Spleen (tissue), 11 donors: ENCODE results near the gene APOB. TPM values are rescaled to one million over a fixed set of nuclear protein-coding genes. Genes with fewer than 3 reads are reported as not detected.

ENCODE experiments used
- DNase-seq: peaks from one replicate; pipeline ENCODE4 v3.0.0-alpha.2; 2020
- H3K27ac ChIP-seq, 8 donors: fragments of 200-600 bp; sonication (generic) in 7 of 8; 1 replicate in 4 of 8; 2 replicates in 4 of 8; pipeline versions ENCODE4 v1.5.0 to v1.8.0; 2016 to 2021; ENCODE audit warnings: inconsistent platforms in 4 of 8, mild to moderate bottlenecking in 4 of 8, moderate library complexity in 1 of 8
- H3K27me3 ChIP-seq, 7 donors: fragments of 200-600 bp; sonication (generic) in 6 of 7; replicated peaks in 1 of 7; 1 replicate in 4 of 7; 2 replicates in 3 of 7; pipeline versions ENCODE4 v1.5.0 to v1.8.0; 2016 to 2021; ENCODE audit warnings: inconsistent platforms in 3 of 7, mild to moderate bottlenecking in 1 of 7
- H3K36me3 ChIP-seq, 6 donors: fragments of 200-600 bp; sonication (generic) in 5 of 6; 1 replicate in 4 of 6; 2 replicates in 2 of 6; pipeline versions ENCODE4 v1.5.0 to v1.8.0; 2016 to 2021; ENCODE audit warnings: inconsistent platforms in 2 of 6
- H3K4me1 ChIP-seq, 6 donors: fragments of 200-600 bp; sonication (generic) in 5 of 6; 1 replicate in 3 of 6; 2 replicates in 3 of 6; pipeline versions ENCODE4 v1.5.0 to v1.8.0; 2016 to 2021; ENCODE audit warnings: inconsistent platforms in 3 of 6
- H3K4me3 ChIP-seq, 8 donors: fragments of 200-600 bp; sonication (generic) in 7 of 8; 1 replicate in 4 of 8; 2 replicates in 4 of 8; pipeline versions ENCODE4 v1.5.0 to v1.8.0; 2016 to 2021; ENCODE audit warnings: inconsistent platforms in 4 of 8, mild to moderate bottlenecking in 4 of 8, moderate library complexity in 2 of 8
- H3K9me3 ChIP-seq, 8 donors: fragments of 200-600 bp; sonication (generic) in 7 of 8; 1 replicate in 4 of 8; 2 replicates in 4 of 8; pipeline versions ENCODE4 v1.5.0 to v1.8.0; 2016 to 2021; ENCODE audit warnings: inconsistent platforms in 4 of 8
- POLR2A ChIP-seq, 3 donors: fragments of 450-650 bp; IDR thresholded peaks; one replicate each; pipeline ENCODE4 v1.5.1; 2017; ENCODE audit warnings: antibody characterized with exemption in 3 of 3, mild to moderate bottlenecking in 1 of 3
- POLR2AphosphoS5 ChIP-seq, 3 donors: sonication (generic); formaldehyde crosslinking; IDR thresholded peaks; one replicate each; pipeline ENCODE4 v1.5.1; 2017; ENCODE audit warnings: antibody characterized with exemption in 3 of 3
- whole genome bisulfite sequencing, 5 donors: extraction: QIAGEN DNeasy Blood & Tissue Kit in 3 of 5; methylation state at CpG; one replicate each; pipeline versions ENCODE4 v1.1.5 to v1.1.7; 2013 to 2018; 5-methylcytosine and 5-hydroxymethylcytosine counted together
- intact Hi-C: fragments of 100-400 bp; cut with DNase I; formaldehyde crosslinking; loops from one replicate; pipeline ENCODE4 v1.15.0; 2023; ENCODE audit warnings: low total_unique reads
- polyA plus RNA-seq, 3 donors: library from polyadenylated mRNA; stranded (reverse); fragments of 200-250 nt; gene quantifications; one replicate each; pipeline ENCODE4 v1.2.1, GENCODE V29; 2013
- total RNA-seq, 7 donors: library from RNA; depleted of rRNA in 3 of 7; stranded (reverse); fragments of >200 nt in 3 of 7; fragmentation: NEBNext Ultra II Directional in 4 of 7; extraction: Animal tissue kit (Norgen Biotek cat#: 25700) in 4 of 7; gene quantifications; one replicate each; pipeline versions ENCODE4 v1.1.0 to v1.2.1, GENCODE V29; 2016 to 2021
- TF ChIP-seq, protein P1 (sequence below), 11 experiments: fragments of 200-600 bp in 7 of 11; fragments of 450-650 bp in 4 of 11; sonication (generic) in 4 of 11; IDR thresholded peaks in 8 of 11; conservative IDR thresholded peaks in 3 of 11; 1 replicate in 7 of 11; 2 replicates in 4 of 11; pipeline versions ENCODE4 v1.4.0 to v1.8.0; 2016 to 2021; ENCODE audit warnings: antibody characterized with exemption in 11 of 11, inconsistent platforms in 4 of 11, mild to moderate bottlenecking in 1 of 11
- donor health status: healthy with polysubstance abuse.
- donor health status: DM: no; HTN: no; CAD: no; lungs with moderate emphysema.
- donor health status: DM: no; HTN: no; CAD: no.
- donor health status: Bipolar disorder and iron deficiency.
- donor health status: healthy.
- donor health status: DM: no; HTN: no; CAD: no.
- donor health status: DM: yes; HTN: yes; CAD: no.

The APOB gene
- total and polyA plus RNA-seq, 10 donors, result 0.02 to 2.5 (median 0.39) TPM

DNA sequence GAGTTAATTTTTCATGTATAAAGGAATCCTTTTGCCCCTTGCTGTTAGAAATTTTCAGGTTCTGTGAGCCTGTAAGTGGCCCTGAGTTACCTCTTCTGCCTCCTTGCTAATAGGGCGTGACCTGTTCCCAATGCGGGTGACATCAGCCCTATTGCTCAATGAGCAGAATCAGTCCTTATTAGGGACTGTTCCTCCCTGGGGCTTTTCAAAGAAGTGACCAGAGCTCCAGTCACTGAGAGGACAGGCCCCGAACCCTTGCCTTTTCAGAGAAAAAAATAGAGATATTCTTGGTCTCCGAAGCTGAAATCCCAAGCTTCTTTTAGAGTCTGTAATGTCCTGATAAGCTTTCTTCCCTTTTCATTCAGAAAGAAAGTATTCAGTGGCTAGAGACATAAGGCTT is 8.2 kb upstream of the APOB start:
- 56 to 81% (median 76%) methylated on average over 4 of the region's 4 CpGs for WGBS, 5 donors
- Histone ChIP-seq H3K27ac (no peak overlapping the region), H3K36me3 (no peaks in the 10 kb centered on the region), H3K27me3 (no peaks in the 10 kb centered on the region), H3K9me3 (no peaks in the 10 kb centered on the region), H3K4me1 (peaks cover 0 to 3% (median 0%) of the 10 kb centered on the region in 6 donors), H3K4me3 (no peak overlapping the region)
- TF ChIP-seq, protein P1, sequence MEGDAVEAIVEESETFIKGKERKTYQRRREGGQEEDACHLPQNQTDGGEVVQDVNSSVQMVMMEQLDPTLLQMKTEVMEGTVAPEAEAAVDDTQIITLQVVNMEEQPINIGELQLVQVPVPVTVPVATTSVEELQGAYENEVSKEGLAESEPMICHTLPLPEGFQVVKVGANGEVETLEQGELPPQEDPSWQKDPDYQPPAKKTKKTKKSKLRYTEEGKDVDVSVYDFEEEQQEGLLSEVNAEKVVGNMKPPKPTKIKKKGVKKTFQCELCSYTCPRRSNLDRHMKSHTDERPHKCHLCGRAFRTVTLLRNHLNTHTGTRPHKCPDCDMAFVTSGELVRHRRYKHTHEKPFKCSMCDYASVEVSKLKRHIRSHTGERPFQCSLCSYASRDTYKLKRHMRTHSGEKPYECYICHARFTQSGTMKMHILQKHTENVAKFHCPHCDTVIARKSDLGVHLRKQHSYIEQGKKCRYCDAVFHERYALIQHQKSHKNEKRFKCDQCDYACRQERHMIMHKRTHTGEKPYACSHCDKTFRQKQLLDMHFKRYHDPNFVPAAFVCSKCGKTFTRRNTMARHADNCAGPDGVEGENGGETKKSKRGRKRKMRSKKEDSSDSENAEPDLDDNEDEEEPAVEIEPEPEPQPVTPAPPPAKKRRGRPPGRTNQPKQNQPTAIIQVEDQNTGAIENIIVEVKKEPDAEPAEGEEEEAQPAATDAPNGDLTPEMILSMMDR (IDR thresholded peaks at IDR 0.05 in 8 of 11, conservative IDR thresholded peaks at IDR 0.05 in 3 of 11), result no peak
- DNase-seq, result no peak
- intact Hi-C loops, result no loop called here

DNA sequence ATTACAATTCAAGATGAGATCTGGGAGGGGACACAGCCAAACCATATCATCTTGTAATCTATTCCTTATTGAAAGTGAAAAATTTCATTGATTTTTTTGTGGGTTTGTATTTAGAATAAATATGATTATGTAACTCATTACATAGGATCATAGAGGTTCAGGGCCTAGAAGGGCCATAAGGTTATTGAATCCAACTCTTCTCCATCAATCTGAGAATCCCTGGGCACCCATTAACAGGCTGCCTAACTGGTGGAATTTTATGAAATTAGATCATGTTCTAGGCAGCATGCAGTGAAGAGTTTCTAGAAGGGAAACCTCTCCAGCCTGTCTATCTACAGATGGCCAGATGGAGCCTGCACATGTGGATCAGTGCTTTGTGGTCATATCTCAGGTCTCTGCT is 6.3 kb upstream of the APOB start:
- peaks cover 0 to 3% (median 0%) of the 10 kb centered on the region in 6 donors for H3K4me1 ChIP-seq
- intact Hi-C loops, result no loop called here
- no peak overlapping the region for H3K4me3 ChIP-seq
- H3K9me3 ChIP-seq, result no peaks in the 10 kb centered on the region
- H3K27me3 ChIP-seq, result peaks cover 0 to 4% (median 0%) of the 10 kb centered on the region in 7 donors
- TF ChIP-seq POLR2AphosphoS5 (IDR thresholded peaks at IDR 0.05), result no peak
- TF ChIP-seq, protein P1 (IDR thresholded peaks at IDR 0.05 in 8 of 11, conservative IDR thresholded peaks at IDR 0.05 in 3 of 11), result no peak
- no peak for TF ChIP-seq POLR2A (IDR thresholded peaks at IDR 0.05)
- H3K27ac ChIP-seq, result no peak overlapping the region
- no peak for DNase-seq
- H3K36me3 ChIP-seq, result no peaks in the 10 kb centered on the region

DNA sequence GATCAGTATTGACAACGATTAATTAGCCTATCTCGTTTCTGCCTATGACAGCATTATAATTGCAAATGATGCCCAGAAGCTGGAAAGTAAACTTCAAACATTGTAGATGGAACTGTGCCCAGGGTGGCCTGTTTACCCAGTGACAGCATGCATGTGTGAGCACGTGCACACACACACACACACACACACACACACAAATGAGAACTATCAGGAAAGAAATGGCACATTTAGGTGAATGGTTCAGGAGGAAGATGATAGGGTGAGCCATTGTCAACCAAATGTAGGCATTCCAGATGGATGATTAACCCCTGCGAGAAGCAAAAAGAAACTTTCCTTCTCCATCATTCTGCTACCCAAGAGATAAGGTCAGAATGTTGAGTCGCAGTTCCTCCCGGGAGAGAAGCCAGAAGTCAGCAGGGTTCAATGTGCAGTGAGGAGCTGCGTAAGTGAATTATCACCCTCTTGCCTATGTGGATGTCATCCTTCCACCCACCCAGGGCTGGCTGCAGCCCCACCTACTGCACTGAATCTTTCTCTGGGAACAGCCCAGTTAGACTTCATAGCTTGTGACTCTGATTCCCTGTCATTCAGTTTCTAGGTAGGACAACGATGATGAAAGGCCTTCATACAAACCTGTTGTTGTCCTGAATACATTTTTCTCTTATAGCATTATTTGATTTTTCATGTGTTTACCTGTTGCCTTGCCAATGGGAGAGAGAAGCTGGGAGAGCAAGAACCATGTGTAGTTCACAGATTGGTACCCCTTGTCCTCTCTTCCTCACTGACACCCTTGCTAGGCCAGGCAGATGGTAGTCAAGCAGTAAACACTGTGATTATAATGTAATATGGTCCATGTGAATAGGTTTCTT is 3.5 kb upstream of the APOB start:
- Histone ChIP-seq H3K27me3 (peaks cover 0 to 27% (median 3%) of the 10 kb centered on the region in 7 donors), H3K4me1 (peaks cover 6 to 26% (median 8%) of the 10 kb centered on the region in 6 donors), H3K9me3 (no peaks in the 10 kb centered on the region), H3K27ac (no peak overlapping the region), H3K4me3 (no peak overlapping the region), H3K36me3 (no peaks in the 10 kb centered on the region)
- no peak for DNase-seq
- intact Hi-C loops, result loop anchor here (10.0 kb wide), 1 partner anchor 267 kb away; no protein-coding TSS in a partner anchor
- WGBS, 5 donors, result 67 to 86% (median 77%) methylated on average over 8 of the region's 8 CpGs
- TF ChIP-seq POLR2AphosphoS5 (IDR thresholded peaks at IDR 0.05), result no peak
- TF ChIP-seq, protein P1 (IDR thresholded peaks at IDR 0.05 in 8 of 11, conservative IDR thresholded peaks at IDR 0.05 in 3 of 11), result no peak
- no peak for TF ChIP-seq POLR2A (IDR thresholded peaks at IDR 0.05)

DNA sequence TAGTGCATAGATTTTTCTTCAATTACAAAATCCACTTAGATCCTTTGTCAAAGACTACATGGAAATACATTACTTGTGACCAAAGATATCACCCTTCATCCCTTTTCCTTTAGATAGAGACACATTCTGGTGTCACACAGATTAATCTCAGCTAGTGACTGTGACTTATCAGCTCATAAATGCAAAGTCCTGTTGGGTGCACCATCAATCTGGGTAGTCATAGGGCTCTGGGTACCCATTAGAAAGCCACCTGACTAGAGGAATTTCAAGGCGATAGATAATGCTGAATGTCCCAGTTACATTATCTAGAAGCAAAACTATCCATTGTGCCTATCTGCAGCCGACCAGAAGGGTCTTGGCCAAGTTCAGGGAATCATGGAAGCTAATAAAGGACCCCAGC is 2.6 kb upstream of the APOB start:
- peaks cover 0 to 27% (median 3%) of the 10 kb centered on the region in 7 donors for H3K27me3 ChIP-seq
- H3K4me3 ChIP-seq, result no peak overlapping the region
- H3K36me3 ChIP-seq, result no peaks in the 10 kb centered on the region
- no peaks in the 10 kb centered on the region for H3K9me3 ChIP-seq
- no peak for TF ChIP-seq POLR2A (IDR thresholded peaks at IDR 0.05)
- TF ChIP-seq, protein P1 (IDR thresholded peaks at IDR 0.05 in 8 of 11, conservative IDR thresholded peaks at IDR 0.05 in 3 of 11), result no peak
- TF ChIP-seq POLR2AphosphoS5 (IDR thresholded peaks at IDR 0.05), result no peak
- 74 to 88% (median 81%) methylated on average over 2 of the region's 2 CpGs for WGBS, 5 donors
- no peak overlapping the region for H3K27ac ChIP-seq
- no peak for DNase-seq
- intact Hi-C loops, result loop anchor here (10.0 kb wide), 1 partner anchor 268 kb away; no protein-coding TSS in a partner anchor
- peaks cover 6 to 26% (median 8%) of the 10 kb centered on the region in 6 donors for H3K4me1 ChIP-seq
